ENCODE measurements around the gene RELN.

RELN gene

DNA sequence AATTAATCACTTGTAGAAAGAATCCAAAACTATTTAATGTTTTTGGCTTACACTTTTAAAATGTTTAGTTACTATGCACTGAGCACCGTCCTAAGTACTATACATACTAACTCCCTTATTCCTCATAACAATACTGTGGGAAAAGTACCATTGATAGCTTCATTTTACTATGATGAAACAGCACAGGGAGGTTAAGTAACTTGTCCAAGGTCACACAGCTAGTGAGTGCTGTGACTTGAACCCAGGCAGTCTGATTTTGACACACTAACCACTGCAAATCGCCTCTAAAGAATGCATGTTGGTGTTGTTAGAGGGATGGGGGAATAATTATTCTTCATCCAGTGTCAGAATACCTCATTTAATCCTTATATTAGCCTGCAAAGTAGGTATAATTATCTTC lies 1.9 kb upstream of the RELN start:
- TF ChIP-seq, protein P1, sequence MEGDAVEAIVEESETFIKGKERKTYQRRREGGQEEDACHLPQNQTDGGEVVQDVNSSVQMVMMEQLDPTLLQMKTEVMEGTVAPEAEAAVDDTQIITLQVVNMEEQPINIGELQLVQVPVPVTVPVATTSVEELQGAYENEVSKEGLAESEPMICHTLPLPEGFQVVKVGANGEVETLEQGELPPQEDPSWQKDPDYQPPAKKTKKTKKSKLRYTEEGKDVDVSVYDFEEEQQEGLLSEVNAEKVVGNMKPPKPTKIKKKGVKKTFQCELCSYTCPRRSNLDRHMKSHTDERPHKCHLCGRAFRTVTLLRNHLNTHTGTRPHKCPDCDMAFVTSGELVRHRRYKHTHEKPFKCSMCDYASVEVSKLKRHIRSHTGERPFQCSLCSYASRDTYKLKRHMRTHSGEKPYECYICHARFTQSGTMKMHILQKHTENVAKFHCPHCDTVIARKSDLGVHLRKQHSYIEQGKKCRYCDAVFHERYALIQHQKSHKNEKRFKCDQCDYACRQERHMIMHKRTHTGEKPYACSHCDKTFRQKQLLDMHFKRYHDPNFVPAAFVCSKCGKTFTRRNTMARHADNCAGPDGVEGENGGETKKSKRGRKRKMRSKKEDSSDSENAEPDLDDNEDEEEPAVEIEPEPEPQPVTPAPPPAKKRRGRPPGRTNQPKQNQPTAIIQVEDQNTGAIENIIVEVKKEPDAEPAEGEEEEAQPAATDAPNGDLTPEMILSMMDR (conservative IDR thresholded peaks at IDR 0.05; ENCODE audit: low read length): no peak
- no peak for TF ChIP-seq EZH2phosphoT487 (IDR thresholded peaks at IDR 0.05; ENCODE audit: borderline replicate concordance)
- no peaks in the 10 kb centered on the region for H3K27me3 ChIP-seq (ENCODE audit: insufficient read depth, low read length, poor library complexity, severe bottlenecking)
- H2AFZ ChIP-seq (ENCODE audit: low read length): no peak overlapping the region
- H3F3A ChIP-seq (ENCODE audit: low read depth): no peaks in the 10 kb centered on the region
- H3K9me2 ChIP-seq (replicated peaks; ENCODE audit: low read depth, low read length): no peaks in the 10 kb centered on the region
- H3K9ac ChIP-seq (ENCODE audit: low read depth, low read length, poor library complexity, severe bottlenecking): no peak overlapping the region
- H3K79me2 ChIP-seq (ENCODE audit: insufficient read depth, low read length): no peaks in the 10 kb centered on the region
- no peaks in the 10 kb centered on the region for H3K4me1 ChIP-seq (ENCODE audit: insufficient read depth, low read length, poor library complexity, severe bottlenecking)
- H3K9me3 ChIP-seq (ENCODE audit: insufficient read depth, low read depth, low read length): no peaks in the 10 kb centered on the region
- no peak overlapping the region for H3K4me2 ChIP-seq (ENCODE audit: low read depth, low read length, poor library complexity, severe bottlenecking)
- no peaks in the 10 kb centered on the region for H4K20me1 ChIP-seq (ENCODE audit: insufficient read depth, low read length, poor library complexity, severe bottlenecking)
- H3K4me3 ChIP-seq (ENCODE audit: low read length, poor library complexity, severe bottlenecking): no peak overlapping the region
- H3K36me3 ChIP-seq (ENCODE audit: insufficient read depth, low read length): no peaks in the 10 kb centered on the region

DNA sequence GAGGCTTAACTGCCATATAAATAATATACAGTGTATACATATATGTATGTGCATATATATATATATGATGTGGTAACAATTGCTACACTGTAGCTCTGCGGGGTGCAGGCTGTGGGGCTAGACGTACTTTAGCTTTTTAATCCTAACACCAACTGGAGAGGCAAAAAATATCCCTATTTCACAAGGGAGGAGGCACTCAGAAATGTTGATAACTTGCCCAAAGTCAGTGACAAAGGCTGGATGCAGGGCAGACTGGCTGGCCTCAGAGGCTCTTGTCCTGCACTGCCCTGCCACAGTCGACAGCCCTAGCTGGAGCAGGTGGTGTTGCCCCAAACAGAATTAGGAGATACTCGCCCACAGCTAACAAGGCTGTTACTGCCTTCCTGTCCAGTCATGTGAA lies 1.5 kb upstream of the RELN start:
- Histone ChIP-seq H3K4me1 (ENCODE audit: insufficient read depth, low read length, poor library complexity, severe bottlenecking) (no peaks in the 10 kb centered on the region), H2AFZ (ENCODE audit: low read length) (no peak overlapping the region), H3K9me3 (ENCODE audit: insufficient read depth, low read depth, low read length) (no peaks in the 10 kb centered on the region), H3F3A (ENCODE audit: low read depth) (no peaks in the 10 kb centered on the region), H4K20me1 (ENCODE audit: insufficient read depth, low read length, poor library complexity, severe bottlenecking) (no peaks in the 10 kb centered on the region), H3K4me3 (ENCODE audit: low read length, poor library complexity, severe bottlenecking) (no peak overlapping the region), H3K4me2 (ENCODE audit: low read depth, low read length, poor library complexity, severe bottlenecking) (no peak overlapping the region), H3K9ac (ENCODE audit: low read depth, low read length, poor library complexity, severe bottlenecking) (no peak overlapping the region), H3K27me3 (ENCODE audit: insufficient read depth, low read length, poor library complexity, severe bottlenecking) (no peaks in the 10 kb centered on the region), H3K79me2 (ENCODE audit: insufficient read depth, low read length) (no peaks in the 10 kb centered on the region), H3K36me3 (ENCODE audit: insufficient read depth, low read length) (no peaks in the 10 kb centered on the region), H3K9me2 (replicated peaks; ENCODE audit: low read depth, low read length) (no peaks in the 10 kb centered on the region)
- TF ChIP-seq, protein P1 (conservative IDR thresholded peaks at IDR 0.05; ENCODE audit: low read length): no peak
- no peak for TF ChIP-seq EZH2phosphoT487 (IDR thresholded peaks at IDR 0.05; ENCODE audit: borderline replicate concordance)

DNA sequence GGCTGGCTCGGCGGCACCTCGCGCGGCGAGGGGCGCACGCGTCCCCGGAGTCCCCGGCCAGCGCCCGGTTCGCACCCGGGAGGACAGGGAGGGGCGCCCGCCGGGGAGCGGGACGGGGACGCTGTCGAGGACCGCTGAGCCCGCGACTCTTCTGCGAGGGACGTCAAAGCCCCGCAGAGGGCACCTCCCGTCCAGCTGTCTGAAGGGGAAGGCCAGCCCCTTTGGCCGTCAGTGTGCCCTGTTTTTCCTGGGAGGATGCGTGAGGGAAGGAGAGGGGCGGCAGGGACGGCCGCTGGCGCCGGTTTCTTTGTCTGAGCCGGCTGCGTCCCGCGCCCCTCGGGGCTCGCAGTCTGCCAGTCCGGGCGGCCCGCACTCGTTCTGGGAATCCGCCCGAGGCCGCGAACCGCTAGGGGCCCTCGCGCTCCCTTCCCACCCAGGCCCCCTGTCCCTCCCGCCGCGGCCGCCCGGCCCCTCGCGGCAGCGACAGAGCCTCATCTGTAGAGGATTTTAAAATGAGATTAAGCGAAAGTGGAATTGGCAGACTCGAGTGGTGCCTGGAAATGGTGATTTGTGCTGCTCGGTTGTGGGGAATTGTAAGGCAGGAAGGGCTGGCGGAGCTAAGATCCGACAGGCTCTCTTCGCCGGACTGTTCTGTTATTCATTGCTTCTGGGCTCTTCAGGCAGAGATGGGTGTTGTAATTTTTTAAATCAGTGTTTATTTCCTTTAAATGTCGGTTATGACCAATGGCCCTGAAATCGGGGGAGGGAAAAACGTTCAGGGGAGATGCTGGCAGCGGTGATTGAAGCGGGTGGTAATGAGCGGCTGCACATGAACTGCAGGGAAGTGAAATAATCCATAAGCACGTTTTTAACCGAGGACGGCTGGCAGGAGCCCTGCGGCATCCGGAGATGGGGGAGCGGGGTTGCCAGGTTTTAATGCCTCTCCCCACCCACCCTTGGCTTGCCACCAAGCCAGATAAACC lies 618 bp upstream of the RELN start:
- Histone ChIP-seq H3K9me3 (ENCODE audit: insufficient read depth, low read depth, low read length) (no peaks in the 10 kb centered on the region), H3K4me2 (ENCODE audit: low read depth, low read length, poor library complexity, severe bottlenecking) (no peak overlapping the region), H3K36me3 (ENCODE audit: insufficient read depth, low read length) (no peaks in the 10 kb centered on the region), H3K9ac (ENCODE audit: low read depth, low read length, poor library complexity, severe bottlenecking) (no peak overlapping the region), H3K4me3 (ENCODE audit: low read length, poor library complexity, severe bottlenecking) (no peak overlapping the region), H2AFZ (ENCODE audit: low read length) (no peak overlapping the region), H3K79me2 (ENCODE audit: insufficient read depth, low read length) (no peaks in the 10 kb centered on the region), H3F3A (ENCODE audit: low read depth) (no peaks in the 10 kb centered on the region), H3K4me1 (ENCODE audit: insufficient read depth, low read length, poor library complexity, severe bottlenecking) (no peaks in the 10 kb centered on the region), H3K9me2 (replicated peaks; ENCODE audit: low read depth, low read length) (no peaks in the 10 kb centered on the region), H4K20me1 (ENCODE audit: insufficient read depth, low read length, poor library complexity, severe bottlenecking) (no peaks in the 10 kb centered on the region), H3K27me3 (ENCODE audit: insufficient read depth, low read length, poor library complexity, severe bottlenecking) (no peaks in the 10 kb centered on the region)
- no peak for TF ChIP-seq EZH2phosphoT487 (IDR thresholded peaks at IDR 0.05; ENCODE audit: borderline replicate concordance)
- TF ChIP-seq, protein P1 (conservative IDR thresholded peaks at IDR 0.05; ENCODE audit: low read length): no peak
